ENCODE data around the gene CHP2. TPM values are rescaled to one million over a fixed set of nuclear protein-coding genes. Genes with fewer than 3 reads are reported as not detected.
"Not testable (repeated sequence)": the region's sequence is repeated elsewhere in the genome, so short reads cannot be mapped to it uniquely, and the experiment has no call there.

CHP2 gene
- total RNA-seq, 1 experiment from 2014 or later = 2.1 TPM

- Mint-ChIP-seq H3K4me3 (no peak overlapping the region), H3K9me3 (0 out of 2 replicates have a peak, but pooled peaks cover 3% of the 10 kb centered on the region), H3K4me1 (no peaks in the 10 kb centered on the region), H3K27me3 (ENCODE audit: low read depth) (peaks cover 57% of the 10 kb centered on the region), H3K36me3 (no peaks in the 10 kb centered on the region), H3K27ac (no peak overlapping the region)
- POLR2A ChIA-PET = no interaction called here
- CTCF ChIA-PET = no interaction called here
- no peak for ATAC-seq
- TF ChIP-seq PREB (CRISPR knock-in tag; IDR thresholded peaks at IDR 0.05; ENCODE audit: borderline replicate concordance) (no peak), ATF2 (CRISPR knock-in tag; IDR thresholded peaks at IDR 0.05; ENCODE audit: borderline replicate concordance, low read depth) (no peak), NFATC4 (CRISPR knock-in tag; IDR thresholded peaks at IDR 0.05) (no peak), ZSCAN18 (CRISPR knock-in tag; IDR thresholded peaks at IDR 0.05) (no peak), CREB1 (CRISPR knock-in tag; IDR thresholded peaks at IDR 0.05) (no peak), E2F1 (CRISPR knock-in tag; IDR thresholded peaks at IDR 0.05) (no peak), IRF2 (CRISPR knock-in tag; IDR thresholded peaks at IDR 0.05; ENCODE audit: borderline replicate concordance, low read depth) (no peak), CREM (CRISPR knock-in tag; IDR thresholded peaks at IDR 0.05) (no peak), CTCF (IDR thresholded peaks at IDR 0.05) (no peak), ZNF512 (CRISPR knock-in tag; IDR thresholded peaks at IDR 0.05; ENCODE audit: borderline replicate concordance) (no peak), ZNF232 (CRISPR knock-in tag; IDR thresholded peaks at IDR 0.05) (no peak), ZNF423 (CRISPR knock-in tag; IDR thresholded peaks at IDR 0.05) (no peak), ZNF281 (CRISPR knock-in tag; IDR thresholded peaks at IDR 0.05) (no peak), ETV6 (CRISPR knock-in tag; IDR thresholded peaks at IDR 0.05) (no peak), USF2 (CRISPR knock-in tag; IDR thresholded peaks at IDR 0.05) (no peak), PRRX2 (CRISPR knock-in tag; IDR thresholded peaks at IDR 0.05) (no peak), MYBL2 (CRISPR knock-in tag; IDR thresholded peaks at IDR 0.05) (no peak)
- DNase-seq (ENCODE audit: low spot score) = no peak
Measured at GRCh38 chr16:23748630-23749029, 6.2 kb upstream of the CHP2 start.

GRCh38 chr16:23751053-23751452 lies 3.8 kb upstream of the CHP2 start:
- H3K9me3 Mint-ChIP-seq; ATAC-seq; CTCF ChIA-PET; H3K36me3 Mint-ChIP-seq; POLR2A ChIA-PET; H3K4me3 Mint-ChIP-seq; H3K27ac Mint-ChIP-seq; H3K4me1 Mint-ChIP-seq; DNase-seq (ENCODE audit: low spot score): not testable (repeated sequence)
- H3K27me3 Mint-ChIP-seq (ENCODE audit: low read depth) = peaks cover 59% of the 10 kb centered on the region
